ENCODE measurements around the gene B4GALNT3. TPM values are rescaled to one million over a fixed set of nuclear protein-coding genes. Genes with fewer than 3 reads are reported as not detected.

B4GALNT3 gene
- total and polyA plus RNA-seq, 2 of the 13 experiments (the other 11 are each of a cell fraction or from before 2014, with no cell fraction given), result 3.2 to 4.4 TPM

DNA sequence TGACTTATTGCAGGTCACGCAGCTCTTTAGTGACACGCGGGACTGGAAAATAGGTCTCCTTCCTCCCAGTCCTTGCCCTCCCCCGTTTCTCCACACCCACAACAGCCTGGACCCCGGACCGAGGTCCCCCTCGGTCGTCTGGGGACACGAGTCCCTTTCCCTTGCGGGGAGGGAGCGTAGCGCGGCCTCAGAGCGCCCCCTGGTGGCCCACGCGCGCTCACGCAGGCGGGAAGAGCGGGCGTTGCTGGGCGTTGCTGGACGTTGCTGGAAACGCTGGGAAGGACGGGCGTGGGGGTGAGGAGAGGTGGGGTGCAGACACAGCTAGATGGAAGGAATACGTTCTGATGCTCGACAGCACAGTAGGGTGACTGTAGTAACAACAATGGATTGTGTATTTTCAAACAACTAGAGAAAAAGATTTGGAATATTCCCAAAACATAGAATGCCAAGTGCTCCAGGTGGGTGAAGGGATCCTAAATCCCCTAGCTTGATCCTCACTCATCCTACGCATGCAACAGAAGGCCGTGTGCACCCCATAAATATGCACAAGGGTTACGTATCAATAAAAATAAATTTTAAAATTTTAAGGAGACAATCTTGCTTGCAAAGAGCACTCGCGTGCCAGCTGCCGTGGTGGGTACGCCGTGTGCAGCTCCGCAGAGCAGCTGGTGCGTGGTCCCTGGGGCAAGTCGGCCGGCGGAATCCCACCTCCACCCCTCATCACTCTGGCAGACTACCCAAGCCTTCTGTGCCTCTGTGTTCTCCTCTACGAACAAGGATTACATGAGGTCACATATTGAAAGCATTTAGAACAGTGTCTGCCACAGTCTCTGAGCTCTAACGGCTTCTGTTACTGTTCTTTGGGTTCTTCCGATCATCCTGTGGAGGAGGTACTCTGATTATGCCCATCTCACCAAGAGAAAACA is 87.4 kb downstream of the B4GALNT3 start (continued):
- TF ChIP-seq, protein P1, sequence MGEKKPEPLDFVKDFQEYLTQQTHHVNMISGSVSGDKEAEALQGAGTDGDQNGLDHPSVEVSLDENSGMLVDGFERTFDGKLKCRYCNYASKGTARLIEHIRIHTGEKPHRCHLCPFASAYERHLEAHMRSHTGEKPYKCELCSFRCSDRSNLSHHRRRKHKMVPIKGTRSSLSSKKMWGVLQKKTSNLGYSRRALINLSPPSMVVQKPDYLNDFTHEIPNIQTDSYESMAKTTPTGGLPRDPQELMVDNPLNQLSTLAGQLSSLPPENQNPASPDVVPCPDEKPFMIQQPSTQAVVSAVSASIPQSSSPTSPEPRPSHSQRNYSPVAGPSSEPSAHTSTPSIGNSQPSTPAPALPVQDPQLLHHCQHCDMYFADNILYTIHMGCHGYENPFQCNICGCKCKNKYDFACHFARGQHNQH (CRISPR knock-in tag; IDR thresholded peaks at IDR 0.05), result peak; percentile 26; the same call in 1 of the 2 replicates
- TF ChIP-seq IRF2 (CRISPR knock-in tag; IDR thresholded peaks at IDR 0.05), result 0 out of 2 replicates have a peak, but pooled peaks have one; percentile 22
- TF ChIP-seq, protein P2, sequence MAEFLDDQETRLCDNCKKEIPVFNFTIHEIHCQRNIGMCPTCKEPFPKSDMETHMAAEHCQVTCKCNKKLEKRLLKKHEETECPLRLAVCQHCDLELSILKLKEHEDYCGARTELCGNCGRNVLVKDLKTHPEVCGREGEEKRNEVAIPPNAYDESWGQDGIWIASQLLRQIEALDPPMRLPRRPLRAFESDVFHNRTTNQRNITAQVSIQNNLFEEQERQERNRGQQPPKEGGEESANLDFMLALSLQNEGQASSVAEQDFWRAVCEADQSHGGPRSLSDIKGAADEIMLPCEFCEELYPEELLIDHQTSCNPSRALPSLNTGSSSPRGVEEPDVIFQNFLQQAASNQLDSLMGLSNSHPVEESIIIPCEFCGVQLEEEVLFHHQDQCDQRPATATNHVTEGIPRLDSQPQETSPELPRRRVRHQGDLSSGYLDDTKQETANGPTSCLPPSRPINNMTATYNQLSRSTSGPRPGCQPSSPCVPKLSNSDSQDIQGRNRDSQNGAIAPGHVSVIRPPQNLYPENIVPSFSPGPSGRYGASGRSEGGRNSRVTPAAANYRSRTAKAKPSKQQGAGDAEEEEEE (CRISPR knock-in tag; IDR thresholded peaks at IDR 0.05; ENCODE audit: borderline replicate concordance), result no peak
- no peak for TF ChIP-seq ZNF766 (CRISPR knock-in tag; IDR thresholded peaks at IDR 0.05; ENCODE audit: borderline replicate concordance)
- TF ChIP-seq ZNF75D (CRISPR knock-in tag; IDR thresholded peaks at IDR 0.05; ENCODE audit: borderline replicate concordance), result no peak
- peak; percentile 77 for TF ChIP-seq XRCC5 (optimal IDR thresholded peaks at IDR 0.05; ENCODE audit: low read length)
- TF ChIP-seq, protein P3, sequence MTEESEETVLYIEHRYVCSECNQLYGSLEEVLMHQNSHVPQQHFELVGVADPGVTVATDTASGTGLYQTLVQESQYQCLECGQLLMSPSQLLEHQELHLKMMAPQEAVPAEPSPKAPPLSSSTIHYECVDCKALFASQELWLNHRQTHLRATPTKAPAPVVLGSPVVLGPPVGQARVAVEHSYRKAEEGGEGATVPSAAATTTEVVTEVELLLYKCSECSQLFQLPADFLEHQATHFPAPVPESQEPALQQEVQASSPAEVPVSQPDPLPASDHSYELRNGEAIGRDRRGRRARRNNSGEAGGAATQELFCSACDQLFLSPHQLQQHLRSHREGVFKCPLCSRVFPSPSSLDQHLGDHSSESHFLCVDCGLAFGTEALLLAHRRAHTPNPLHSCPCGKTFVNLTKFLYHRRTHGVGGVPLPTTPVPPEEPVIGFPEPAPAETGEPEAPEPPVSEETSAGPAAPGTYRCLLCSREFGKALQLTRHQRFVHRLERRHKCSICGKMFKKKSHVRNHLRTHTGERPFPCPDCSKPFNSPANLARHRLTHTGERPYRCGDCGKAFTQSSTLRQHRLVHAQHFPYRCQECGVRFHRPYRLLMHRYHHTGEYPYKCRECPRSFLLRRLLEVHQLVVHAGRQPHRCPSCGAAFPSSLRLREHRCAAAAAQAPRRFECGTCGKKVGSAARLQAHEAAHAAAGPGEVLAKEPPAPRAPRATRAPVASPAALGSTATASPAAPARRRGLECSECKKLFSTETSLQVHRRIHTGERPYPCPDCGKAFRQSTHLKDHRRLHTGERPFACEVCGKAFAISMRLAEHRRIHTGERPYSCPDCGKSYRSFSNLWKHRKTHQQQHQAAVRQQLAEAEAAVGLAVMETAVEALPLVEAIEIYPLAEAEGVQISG (CRISPR knock-in tag; IDR thresholded peaks at IDR 0.05), result no peak
- TF ChIP-seq KDM3A (CRISPR knock-in tag; IDR thresholded peaks at IDR 0.05; ENCODE audit: low read depth), result peak; percentile 63; the same call in 1 of the 2 replicates
- no peak for TF ChIP-seq SOX6 (IDR thresholded peaks at IDR 0.05)
- 0 out of 2 replicates have a peak, but pooled peaks have one; percentile 13 for TF ChIP-seq SOX6 (CRISPR knock-in tag; IDR thresholded peaks at IDR 0.05)
- no peak for TF ChIP-seq MEIS1 (CRISPR knock-in tag; IDR thresholded peaks at IDR 0.05; ENCODE audit: borderline replicate concordance)
- TF ChIP-seq, protein P4, sequence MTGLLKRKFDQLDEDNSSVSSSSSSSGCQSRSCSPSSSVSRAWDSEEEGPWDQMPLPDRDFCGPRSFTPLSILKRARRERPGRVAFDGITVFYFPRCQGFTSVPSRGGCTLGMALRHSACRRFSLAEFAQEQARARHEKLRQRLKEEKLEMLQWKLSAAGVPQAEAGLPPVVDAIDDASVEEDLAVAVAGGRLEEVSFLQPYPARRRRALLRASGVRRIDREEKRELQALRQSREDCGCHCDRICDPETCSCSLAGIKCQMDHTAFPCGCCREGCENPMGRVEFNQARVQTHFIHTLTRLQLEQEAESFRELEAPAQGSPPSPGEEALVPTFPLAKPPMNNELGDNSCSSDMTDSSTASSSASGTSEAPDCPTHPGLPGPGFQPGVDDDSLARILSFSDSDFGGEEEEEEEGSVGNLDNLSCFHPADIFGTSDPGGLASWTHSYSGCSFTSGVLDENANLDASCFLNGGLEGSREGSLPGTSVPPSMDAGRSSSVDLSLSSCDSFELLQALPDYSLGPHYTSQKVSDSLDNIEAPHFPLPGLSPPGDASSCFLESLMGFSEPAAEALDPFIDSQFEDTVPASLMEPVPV (CRISPR knock-in tag; IDR thresholded peaks at IDR 0.05), result 0 out of 2 replicates have a peak, but pooled peaks have one; percentile 64
- peak; percentile 43; the same call in 1 of the 2 replicates for TF ChIP-seq ZMYM4 (CRISPR knock-in tag; IDR thresholded peaks at IDR 0.05)
- TF ChIP-seq, protein P5, sequence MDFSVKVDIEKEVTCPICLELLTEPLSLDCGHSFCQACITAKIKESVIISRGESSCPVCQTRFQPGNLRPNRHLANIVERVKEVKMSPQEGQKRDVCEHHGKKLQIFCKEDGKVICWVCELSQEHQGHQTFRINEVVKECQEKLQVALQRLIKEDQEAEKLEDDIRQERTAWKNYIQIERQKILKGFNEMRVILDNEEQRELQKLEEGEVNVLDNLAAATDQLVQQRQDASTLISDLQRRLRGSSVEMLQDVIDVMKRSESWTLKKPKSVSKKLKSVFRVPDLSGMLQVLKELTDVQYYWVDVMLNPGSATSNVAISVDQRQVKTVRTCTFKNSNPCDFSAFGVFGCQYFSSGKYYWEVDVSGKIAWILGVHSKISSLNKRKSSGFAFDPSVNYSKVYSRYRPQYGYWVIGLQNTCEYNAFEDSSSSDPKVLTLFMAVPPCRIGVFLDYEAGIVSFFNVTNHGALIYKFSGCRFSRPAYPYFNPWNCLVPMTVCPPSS (IDR thresholded peaks at IDR 0.05), result no peak
- no peak for TF ChIP-seq TOE1 (CRISPR knock-in tag; IDR thresholded peaks at IDR 0.05)
- peak; percentile 87 for TF ChIP-seq ZFP91 (CRISPR knock-in tag; IDR thresholded peaks at IDR 0.05; ENCODE audit: borderline replicate concordance)
- no peak for TF ChIP-seq ZNF33A (CRISPR knock-in tag; IDR thresholded peaks at IDR 0.05; ENCODE audit: borderline replicate concordance)
